Measurements from ENCODE around the gene LPCAT1. TPM values are rescaled to one million over a fixed set of nuclear protein-coding genes. Genes with fewer than 3 reads are reported as not detected.

Gene LPCAT1
- total and polyA plus RNA-seq, 2 of the 4 experiments (the other 2 are of a cell fraction) = 17.7 to 33.6 TPM

DNA sequence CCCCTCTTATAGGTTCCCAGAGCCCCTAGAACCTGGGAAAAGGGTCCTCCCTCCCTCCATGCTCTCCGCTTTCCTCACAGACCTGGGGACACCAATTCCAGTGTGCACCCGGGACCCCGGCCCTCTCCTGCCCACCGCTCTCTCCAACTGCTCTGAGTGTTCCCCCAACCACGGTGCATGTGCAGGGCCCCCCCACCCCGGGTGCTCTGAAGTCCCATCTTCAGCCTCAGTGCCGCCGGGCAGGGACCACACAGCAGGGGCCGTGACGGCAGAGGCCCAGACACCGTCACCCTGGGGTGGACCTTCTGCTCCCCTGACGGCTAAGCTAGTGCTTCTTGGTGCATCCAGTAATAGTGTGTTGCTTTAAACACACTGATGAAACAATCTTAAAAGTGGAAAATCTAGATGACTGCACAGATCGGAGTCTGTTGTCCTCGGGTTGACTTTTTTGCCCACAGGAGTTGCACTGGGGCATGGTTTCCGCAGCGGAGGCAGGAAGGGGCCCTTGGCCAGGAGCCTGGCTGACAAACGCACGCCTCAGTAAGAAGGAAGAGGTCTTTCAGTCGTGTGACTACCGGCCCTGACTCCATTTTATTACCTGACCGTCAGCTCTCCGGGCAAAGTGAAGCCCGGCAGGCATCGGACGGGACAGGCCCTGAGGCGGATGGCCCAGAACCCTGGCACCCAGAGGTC is 42.3 kb downstream of the LPCAT1 start:
- 93% methylated on average over 14 of the region's 26 CpGs; no CpG with 5 or more reads in 1 of the 2 experiments for WGBS, 2 experiments (ENCODE audit: extremely low coverage in 2 of 2, insufficient read length in 1 of 2)
- Histone ChIP-seq H3K14ac (replicated peaks; ENCODE audit: low read depth, low read length) (no peak overlapping the region), H4K20me1 (ENCODE audit: insufficient read depth, low read length) (peaks cover 25% of the 10 kb centered on the region), H2BK120ac (ENCODE audit: low read depth, low read length) (no peak overlapping the region), H2AK5ac (ENCODE audit: low read depth, low read length) (no peak overlapping the region), H3K4me1 (ENCODE audit: control insufficient read depth, insufficient read depth, low read length) (no peaks in the 10 kb centered on the region), H3K4me3 (ENCODE audit: insufficient read depth, low read depth, low read length) (no peak overlapping the region), H3K4ac (ENCODE audit: low read depth, low read length) (no peak overlapping the region), H2AFZ (replicated peaks; ENCODE audit: low read length, poor library complexity) (no peak overlapping the region), H4K91ac (ENCODE audit: insufficient read depth, low read depth, low read length) (no peak overlapping the region), H2BK20ac (ENCODE audit: low read depth, low read length) (no peak overlapping the region), H4K8ac (ENCODE audit: low read depth in 2 of 2, low read length in 2 of 2) (no peak overlapping the region), H3K27ac (ENCODE audit: insufficient read depth, low read length) (no peak overlapping the region), H3K23ac (ENCODE audit: low read depth, low read length) (no peak overlapping the region), H3K9me3 (ENCODE audit: control insufficient read depth, insufficient read depth, low read length) (no peaks in the 10 kb centered on the region), H3K79me1 (ENCODE audit: low read depth in 1 of 2, low read length in 2 of 2) (peaks cover 3 to 4% of the 10 kb centered on the region in 2 experiments; a peak in 3 of 4 replicates), H3K9me1 (ENCODE audit: insufficient read depth, low read length) (peaks cover 3% of the 10 kb centered on the region; the same call in 1 of the 2 replicates), H3K4me2 (ENCODE audit: low read depth, low read length) (no peak overlapping the region), H2AK9ac (replicated peaks; ENCODE audit: low read depth, low read length, poor library complexity) (no peak overlapping the region), H3K36me3 (ENCODE audit: control insufficient read depth, insufficient read depth, low read length) (peaks cover 61% of the 10 kb centered on the region), H3K18ac (ENCODE audit: low read depth, low read length) (no peak overlapping the region), H2BK15ac (ENCODE audit: low read depth, low read length) (no peak overlapping the region), H2BK5ac (ENCODE audit: low read depth, low read length, poor library complexity, severe bottlenecking) (no peak overlapping the region), H4K5ac (ENCODE audit: low read depth, low read length) (no peak overlapping the region), H3K9ac (ENCODE audit: low read depth, low read length) (no peak overlapping the region), H3K56ac (ENCODE audit: extremely low read depth, insufficient read depth, low read length) (no peak overlapping the region), H3K27me3 (ENCODE audit: control insufficient read depth, insufficient read depth, low read length) (no peaks in the 10 kb centered on the region)
- no TSS peak for BruUV-seq (replicated peaks)
- ChIA-PET POLR2A (ENCODE audit: unreplicated experiment) (no interaction called here), CTCF (no interaction called here)
- intact Hi-C loops (cut with micrococcal nuclease) (no loop called here), in situ Hi-C loops (cut with MboI; ENCODE audit: low sequenced_read_pairs) (loop anchor here (10.0 kb wide), 1 partner anchor 163 kb away; no protein-coding TSS in a partner anchor), dilution Hi-C loops (cut with HindIII; ENCODE audit: low sequenced_read_pairs, unreplicated experiment) (no loop called here)
- ATAC-seq (ENCODE audit: low read depth) = no peak
- no peak for DNase-seq
- TF ChIP-seq MAFK (IDR thresholded peaks at IDR 0.05; ENCODE audit: low read depth, low read length) (no peak), MAZ (IDR thresholded peaks at IDR 0.05; ENCODE audit: borderline replicate concordance, low read depth, low read length) (no peak), RFX5 (IDR thresholded peaks at IDR 0.05; ENCODE audit: low read depth, low read length) (no peak)

Measured in IMR-90 (cell line).